Liver (tissue), 9 donors: ENCODE data around the gene BLVRA. TPM values are rescaled to one million over a fixed set of nuclear protein-coding genes. Genes with fewer than 3 reads are reported as not detected.
"Not testable (repeated sequence)": the region's sequence is repeated elsewhere in the genome, so short reads cannot be mapped to it uniquely, and the experiment has no call there.

Experiments used
- DNase-seq: peaks from one replicate; pipeline ENCODE4 v3.0.0-alpha.2; 2017; ENCODE audit warnings: low spot score
- H3K27ac ChIP-seq, 2 donors: one replicate each; pipeline ENCODE4 v1.7.0; 2013; ENCODE audit warnings: inconsistent platforms in 2 of 2, low read length in 2 of 2, control low read depth in 1 of 2, low read depth in 1 of 2, mild to moderate bottlenecking in 1 of 2
- H3K27me3 ChIP-seq, 4 donors: one replicate each; pipeline versions ENCODE4 v1.6.1 to v1.7.0; 2013; ENCODE audit warnings: low read length in 3 of 4, inconsistent platforms in 1 of 4, mild to moderate bottlenecking in 1 of 4, moderate library complexity in 1 of 4; ENCODE audit not compliant: control insufficient read depth in 4 of 4, insufficient read depth in 4 of 4
- H3K36me3 ChIP-seq, 4 donors: one replicate each; pipeline versions ENCODE4 v1.6.1 to v1.7.0; 2013; ENCODE audit warnings: low read length in 3 of 4, mild to moderate bottlenecking in 3 of 4, low read depth in 1 of 4, moderate library complexity in 1 of 4; ENCODE audit not compliant: control insufficient read depth in 4 of 4, insufficient read depth in 3 of 4
- H3K4me1 ChIP-seq, 4 donors: one replicate each; pipeline versions ENCODE4 v1.6.1 to v1.7.0; 2013; ENCODE audit warnings: low read length in 3 of 4, mild to moderate bottlenecking in 3 of 4, moderate library complexity in 1 of 4; ENCODE audit not compliant: control insufficient read depth in 4 of 4, insufficient read depth in 4 of 4
- H3K4me3 ChIP-seq, 3 donors: one replicate each; pipeline versions ENCODE4 v1.6.1 to v1.7.0; 2013; ENCODE audit warnings: low read length in 3 of 3, control low read depth in 1 of 3, low read depth in 1 of 3, mild to moderate bottlenecking in 1 of 3
- H3K9ac ChIP-seq, 2 donors: one replicate each; pipeline ENCODE4 v1.7.0; 2013; ENCODE audit warnings: low read length in 2 of 2, mild to moderate bottlenecking in 2 of 2, moderate library complexity in 2 of 2, control low read depth in 1 of 2, low read depth in 1 of 2
- H3K9me3 ChIP-seq, 4 donors: one replicate each; pipeline versions ENCODE4 v1.6.1 to v1.7.0; 2013; ENCODE audit warnings: low read length in 3 of 4; ENCODE audit not compliant: control insufficient read depth in 4 of 4
- ATF3 ChIP-seq: IDR thresholded peaks from 2 replicates; pipeline ENCODE4 v1.6.1; 2016; ENCODE audit warnings: antibody characterized with exemption
- CTCF ChIP-seq: fragments of 150-350 bp; IDR thresholded peaks from 2 replicates; pipeline ENCODE4 v1.5.1; 2017; ENCODE audit warnings: improper control_type of control experiment, low read depth, low read length; ENCODE audit not compliant: missing input control
- EGR1 ChIP-seq, 2 donors: IDR thresholded peaks; 2 replicates each; pipeline ENCODE4 v1.6.1; 2016 to 2018; ENCODE audit warnings: antibody characterized with exemption in 2 of 2, low read depth in 2 of 2
- FOXA1 ChIP-seq: IDR thresholded peaks from 2 replicates; pipeline ENCODE4 v1.6.1; 2016; ENCODE audit warnings: antibody characterized with exemption
- FOXA2 ChIP-seq: IDR thresholded peaks from 2 replicates; pipeline ENCODE4 v1.6.1; 2016; ENCODE audit warnings: antibody characterized with exemption
- GABPA ChIP-seq, 2 donors: IDR thresholded peaks in 1 of 2; conservative IDR thresholded peaks in 1 of 2; 2 replicates each; pipeline ENCODE4 v1.6.1; 2016; ENCODE audit warnings: antibody characterized with exemption in 2 of 2, mild to moderate bottlenecking in 1 of 2, moderate library complexity in 1 of 2
- HNF4A ChIP-seq, 2 donors: conservative IDR thresholded peaks; 2 replicates each; pipeline ENCODE4 v1.6.1; 2016; ENCODE audit warnings: antibody characterized with exemption in 2 of 2, mild to moderate bottlenecking in 2 of 2
- HNF4G ChIP-seq: IDR thresholded peaks from 2 replicates; pipeline ENCODE4 v1.6.1; 2016; ENCODE audit warnings: antibody characterized with exemption
- NR2F2 ChIP-seq: IDR thresholded peaks from 2 replicates; pipeline ENCODE4 v1.6.1; 2016; ENCODE audit warnings: antibody characterized with exemption
- RAD21 ChIP-seq, 2 donors: IDR thresholded peaks; 2 replicates each; pipeline ENCODE4 v1.6.1; 2016; ENCODE audit warnings: antibody characterized with exemption in 2 of 2, mild to moderate bottlenecking in 2 of 2
- REST ChIP-seq: IDR thresholded peaks from 2 replicates; pipeline ENCODE4 v1.6.1; 2016; ENCODE audit warnings: antibody characterized with exemption, mild to moderate bottlenecking
- RXRA ChIP-seq, 2 donors: IDR thresholded peaks; 2 replicates each; pipeline ENCODE4 v1.6.1; 2017 to 2018; ENCODE audit warnings: antibody characterized with exemption in 2 of 2, mild to moderate bottlenecking in 1 of 2
- SP1 ChIP-seq: IDR thresholded peaks from 2 replicates; pipeline ENCODE4 v1.6.1; 2018; ENCODE audit warnings: antibody characterized with exemption, mild to moderate bottlenecking
- TAF1 ChIP-seq: conservative IDR thresholded peaks from 2 replicates; pipeline ENCODE4 v1.6.1; 2016; ENCODE audit warnings: antibody characterized with exemption, mild to moderate bottlenecking
- YY1 ChIP-seq: IDR thresholded peaks from 2 replicates; pipeline ENCODE4 v1.6.1; 2016; ENCODE audit warnings: antibody characterized with exemption, mild to moderate bottlenecking
- ZBTB33 ChIP-seq: IDR thresholded peaks from 2 replicates; pipeline ENCODE4 v1.6.1; 2016; ENCODE audit warnings: antibody characterized with exemption
- WGBS: extraction: QIAGEN DNeasy Blood & Tissue Kit; methylation state at CpG from one replicate; pipeline ENCODE4 v1.1.7; 2013; 5-methylcytosine and 5-hydroxymethylcytosine counted together
- polyA plus RNA-seq, 2 donors: library from polyadenylated mRNA; stranded (reverse) in 1 of 2; unstranded in 1 of 2; fragments of 200-250 nt in 1 of 2; fragments of >200 nt in 1 of 2; fragmentation: Nextera tagmentation in 1 of 2; extraction: Ambion mirVana in 1 of 2; gene quantifications; one replicate each; pipeline versions ENCODE4 v1.2.1 to v1.2.3, GENCODE V29; 2013 to 2015
- total RNA-seq, 2 donors: library from RNA; depleted of rRNA; stranded (reverse); fragments of >200 nt; gene quantifications; one replicate each; pipeline ENCODE4 v1.2.3, GENCODE V29; 2014
- donor health status: healthy.
- donor health status: healthy.
- donor health status: healthy.
- donor health status: healthy.
- donor health status: healthy.

BLVRA gene
- total and polyA plus RNA-seq, 4 donors: 5.1 to 23.5 (median 6.8) TPM

GRCh38 chr7:43771573-43771972 is 13.1 kb downstream of the BLVRA start:
- Histone ChIP-seq H3K9ac (no peak overlapping the region), H3K27me3 (no peaks in the 10 kb centered on the region)
- 84% methylated on average over 3 of the region's 3 CpGs for WGBS

GRCh38 chr7:43773268-43773667 is 14.8 kb downstream of the BLVRA start:
- not testable (repeated sequence) for DNase-seq, H3K4me3 ChIP-seq, H3K27ac ChIP-seq, H3K9ac ChIP-seq, H3K9me3 ChIP-seq, H3K27me3 ChIP-seq, H3K36me3 ChIP-seq, H3K4me1 ChIP-seq
- 96% methylated on average over 4 of the region's 6 CpGs for WGBS

More at GRCh38 chr7:43771573-43771972, 13.1 kb downstream of the BLVRA start:
- H3K4me3 ChIP-seq: no peak overlapping the region
- no peak overlapping the region for H3K27ac ChIP-seq
- DNase-seq: no peak
- no peak for TF ChIP-seq EGR1 (IDR thresholded peaks at IDR 0.05; ENCODE audit: low read depth in 2 of 2)
- no peak for TF ChIP-seq GABPA (IDR thresholded peaks at IDR 0.05 in 1 of 2, conservative IDR thresholded peaks at IDR 0.05 in 1 of 2)
- TF ChIP-seq REST: no peak
- TF ChIP-seq CTCF: no peak
- no peak for TF ChIP-seq HNF4A (conservative IDR thresholded peaks at IDR 0.05)
- TF ChIP-seq RXRA (IDR thresholded peaks at IDR 0.05): no peak
- TF ChIP-seq NR2F2: no peak
- no peak for TF ChIP-seq TAF1
- TF ChIP-seq SP1: no peak
- no peak for TF ChIP-seq FOXA2
- no peak for TF ChIP-seq RAD21 (IDR thresholded peaks at IDR 0.05)
- TF ChIP-seq YY1: no peak
- TF ChIP-seq HNF4G: no peak
- TF ChIP-seq ZBTB33: no peak
- TF ChIP-seq FOXA1: no peak
- no peak for TF ChIP-seq ATF3
- peaks cover 0 to 3% (median 0%) of the 10 kb centered on the region in 4 donors for H3K36me3 ChIP-seq
- H3K4me1 ChIP-seq: no peaks in the 10 kb centered on the region
- H3K9me3 ChIP-seq: no peaks in the 10 kb centered on the region

GRCh38 chr7:43775255-43775654 is 16.8 kb downstream of the BLVRA start:
- WGBS: over 99% methylated on average over 2 of the region's 2 CpGs

GRCh38 chr7:43778293-43779044 is 20.0 kb downstream of the BLVRA start:
- not testable (repeated sequence) for H3K27ac ChIP-seq, H3K9me3 ChIP-seq, H3K4me1 ChIP-seq, H3K36me3 ChIP-seq, H3K4me3 ChIP-seq, H3K27me3 ChIP-seq, H3K9ac ChIP-seq, DNase-seq
- WGBS: 83% methylated on average over 15 of the region's 18 CpGs

More at GRCh38 chr7:43775255-43775654, 16.8 kb downstream of the BLVRA start:
- H3K9me3 ChIP-seq, H3K27me3 ChIP-seq, DNase-seq, H3K27ac ChIP-seq, H3K36me3 ChIP-seq, H3K4me1 ChIP-seq, H3K4me3 ChIP-seq, H3K9ac ChIP-seq: not testable (repeated sequence)
